Fibroblast of skin of back (primary cell): ENCODE data around the gene CTNND1.
"Not testable (repeated sequence)": the region's sequence is repeated elsewhere in the genome, so short reads cannot be mapped to it uniquely, and the experiment has no call there.

Experiments
- DNase-seq: peaks from one replicate; pipeline ENCODE4 v3.0.0-alpha.2; 2013

The CTNND1 gene

DNA sequence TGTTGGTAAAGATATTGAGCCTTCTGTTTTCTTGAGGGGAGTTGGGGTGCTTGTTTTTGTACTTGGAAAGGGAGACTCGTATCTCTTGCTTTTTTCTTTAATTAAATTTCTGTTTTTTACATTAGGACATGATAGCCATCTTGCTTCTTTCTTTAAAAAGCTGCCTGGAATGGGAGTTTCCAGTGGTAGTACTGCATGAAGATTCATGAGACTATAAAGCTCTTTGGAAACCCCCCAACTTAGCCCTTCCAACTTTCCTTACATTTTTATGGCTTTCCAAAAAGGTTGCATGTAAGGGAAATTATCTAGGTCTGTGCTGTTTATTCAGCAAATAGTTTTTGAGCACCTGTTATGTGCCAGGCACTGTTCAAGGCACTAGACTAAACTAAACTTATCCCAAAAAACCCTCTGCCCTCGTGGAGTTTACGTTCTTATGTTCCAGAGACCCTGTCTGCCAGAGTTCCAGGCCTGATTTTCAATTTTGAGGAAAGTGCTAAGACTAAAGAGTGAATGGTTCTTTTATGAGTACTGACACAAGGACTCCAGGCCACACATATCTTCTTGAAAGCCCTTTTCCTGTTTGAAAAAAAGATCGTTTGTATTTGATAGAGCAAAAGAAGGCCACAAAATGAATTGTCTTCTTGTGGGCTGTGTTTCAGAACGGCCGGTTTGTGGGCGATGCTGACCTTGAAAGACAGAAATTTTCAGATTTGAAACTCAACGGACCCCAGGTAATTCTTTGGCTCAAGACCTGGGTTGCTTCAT lies 31.9 kb downstream of the CTNND1 start:
- DNase-seq = no peak

DNA sequence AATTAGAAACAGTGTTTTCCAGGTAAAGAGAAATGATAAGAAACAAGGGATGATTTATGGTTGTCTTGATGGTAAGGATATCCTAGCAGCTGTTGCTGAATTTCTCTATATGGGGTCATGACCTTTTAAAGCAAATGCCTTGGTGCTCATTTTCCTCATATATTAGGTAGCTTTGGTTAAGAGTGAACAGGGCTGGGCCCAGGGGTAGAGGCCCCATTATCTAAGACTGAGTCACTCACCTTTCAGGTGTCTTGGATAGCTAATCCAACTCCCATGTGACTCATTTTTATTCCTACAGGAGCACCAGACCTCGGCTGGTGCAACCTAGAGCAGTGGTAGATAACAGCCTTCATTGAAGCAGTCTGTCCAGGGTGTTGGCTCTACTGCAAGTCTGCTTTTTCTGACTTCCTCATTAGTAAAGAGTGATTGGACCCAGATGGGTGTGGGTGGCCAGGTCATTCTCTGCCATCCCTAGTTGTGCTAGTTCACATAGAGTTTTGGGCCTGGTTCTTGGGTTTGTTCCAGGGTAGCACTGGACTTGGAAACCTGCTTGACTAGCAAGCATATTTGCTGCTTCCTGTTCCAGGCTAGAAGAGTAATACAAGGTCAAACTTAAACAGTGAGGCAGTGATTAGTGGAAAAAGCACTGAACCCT lies 37.4 kb downstream of the CTNND1 start:
- no peak for DNase-seq

DNA sequence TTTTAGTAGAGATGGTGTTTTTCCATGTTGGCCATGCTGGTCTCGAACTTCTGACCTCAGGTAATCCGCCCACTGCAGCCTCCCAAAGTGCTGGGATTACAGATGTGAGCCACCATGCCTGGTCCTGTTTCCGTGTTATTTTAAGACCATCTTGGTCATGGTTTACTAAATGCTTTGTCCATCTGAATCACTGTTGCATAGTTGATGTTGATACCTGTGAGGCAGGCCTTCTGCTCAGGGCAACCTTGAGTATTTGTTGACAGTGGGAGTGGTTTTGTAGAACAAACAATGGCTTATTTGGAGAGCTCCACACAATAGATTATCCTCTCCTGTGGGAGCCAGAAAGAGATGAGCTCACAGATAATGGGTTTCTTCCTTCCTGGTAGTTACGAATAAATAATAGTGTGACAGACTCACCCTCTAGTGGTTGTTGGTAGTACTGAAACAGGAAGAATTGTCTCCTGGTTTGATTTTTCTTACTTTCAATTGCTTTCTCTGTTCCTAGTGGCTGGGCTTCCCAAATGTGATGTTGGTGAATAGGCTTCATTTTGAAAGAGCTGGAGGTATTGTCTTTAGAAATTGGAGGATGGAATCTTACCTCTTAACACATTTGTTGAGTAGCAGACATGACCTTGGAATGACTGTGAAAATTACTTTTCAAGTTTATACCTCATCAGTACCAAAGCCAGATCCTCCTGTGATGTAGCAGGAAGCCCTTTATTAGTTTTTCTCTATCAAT lies 39.0 kb downstream of the CTNND1 start:
- peak; percentile 71 for DNase-seq

DNA sequence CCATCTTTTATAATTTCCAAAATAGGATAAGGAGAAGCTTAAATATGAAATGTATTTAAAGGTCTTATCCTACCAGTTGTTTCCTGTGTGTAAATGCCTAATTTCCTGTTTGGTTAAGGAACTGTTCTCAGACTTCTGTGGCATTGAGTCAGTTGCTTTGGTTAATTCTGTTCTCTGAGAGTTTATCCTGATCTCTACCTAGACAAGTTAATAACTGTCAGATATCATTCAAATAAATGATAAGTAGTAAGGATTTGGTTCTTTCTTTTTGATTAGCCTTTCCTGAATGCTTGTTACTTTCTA lies 39.5 kb downstream of the CTNND1 start:
- no peak for DNase-seq

DNA sequence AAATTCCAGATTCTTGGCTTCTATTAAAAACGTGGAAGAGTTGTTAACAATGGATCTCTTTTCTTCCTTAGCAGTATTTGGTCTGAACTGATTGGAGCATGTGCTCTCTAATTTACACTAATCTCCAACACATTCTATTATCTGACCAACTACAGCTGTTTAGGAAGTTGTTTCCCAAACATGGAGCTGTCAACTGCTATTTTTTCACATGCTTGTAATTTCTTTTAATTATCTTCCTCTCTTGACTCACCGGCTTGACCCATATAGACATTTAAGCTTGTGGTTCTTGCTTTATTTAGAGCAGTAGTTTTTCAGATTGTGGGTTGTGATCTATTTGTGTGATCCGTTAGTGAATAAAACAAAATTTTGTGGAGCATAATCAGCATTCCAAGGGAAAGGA lies 40.8 kb downstream of the CTNND1 start:
- DNase-seq = no peak

DNA sequence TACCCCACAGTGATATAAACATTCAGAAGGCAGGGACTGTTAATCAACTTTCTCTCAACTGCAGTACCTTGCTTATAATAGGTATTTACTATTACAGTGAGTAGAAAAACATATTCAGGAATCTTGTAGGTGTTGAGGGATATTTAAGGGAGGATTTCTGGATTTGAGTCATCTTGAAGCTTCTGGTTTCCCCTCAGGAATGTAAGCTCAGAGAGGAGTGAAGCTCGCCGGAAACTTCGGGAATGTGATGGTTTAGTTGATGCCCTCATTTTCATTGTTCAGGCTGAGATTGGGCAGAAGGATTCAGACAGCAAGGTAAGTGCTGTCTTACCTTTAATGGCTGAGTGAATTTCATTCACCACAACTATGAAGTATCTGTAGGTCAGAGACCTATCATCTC lies 42.9 kb downstream of the CTNND1 start:
- DNase-seq = no peak

DNA sequence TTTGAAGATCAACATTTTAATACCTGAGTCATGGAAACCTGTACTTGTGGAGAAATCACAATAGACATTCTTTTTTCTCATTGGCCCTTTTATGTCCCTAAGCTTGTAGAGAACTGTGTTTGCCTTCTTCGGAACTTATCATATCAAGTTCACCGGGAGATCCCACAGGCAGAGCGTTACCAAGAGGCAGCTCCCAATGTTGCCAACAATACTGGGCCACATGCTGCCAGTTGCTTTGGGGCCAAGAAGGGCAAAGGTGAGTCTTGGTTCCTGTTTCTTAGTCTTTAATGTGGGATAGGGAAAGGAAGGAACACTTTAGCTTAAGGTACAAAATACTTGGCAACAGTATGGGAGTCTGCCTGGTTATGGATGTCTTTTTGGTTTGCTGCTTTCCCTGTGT lies 44.2 kb downstream of the CTNND1 start:
- no peak for DNase-seq

DNA sequence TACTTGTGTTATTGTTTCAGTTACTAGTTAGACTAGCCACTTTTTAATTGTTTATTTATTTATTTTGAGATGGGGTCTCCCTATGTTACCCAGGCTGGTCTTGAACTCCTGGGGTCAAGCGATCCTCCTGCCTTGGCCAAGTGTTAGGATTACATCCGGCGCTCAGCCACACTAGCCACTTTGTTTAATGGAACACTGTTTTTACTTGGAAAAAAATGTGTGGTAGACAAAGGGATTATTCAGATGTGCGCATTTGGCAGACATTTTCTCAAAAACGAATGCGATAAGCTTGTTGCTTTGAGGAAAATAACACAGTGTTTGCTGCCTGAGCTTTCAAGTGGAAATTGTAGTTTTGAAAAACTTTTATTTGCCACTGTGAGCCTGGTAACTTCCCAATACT lies 51.0 kb downstream of the CTNND1 start:
- no peak for DNase-seq

DNA sequence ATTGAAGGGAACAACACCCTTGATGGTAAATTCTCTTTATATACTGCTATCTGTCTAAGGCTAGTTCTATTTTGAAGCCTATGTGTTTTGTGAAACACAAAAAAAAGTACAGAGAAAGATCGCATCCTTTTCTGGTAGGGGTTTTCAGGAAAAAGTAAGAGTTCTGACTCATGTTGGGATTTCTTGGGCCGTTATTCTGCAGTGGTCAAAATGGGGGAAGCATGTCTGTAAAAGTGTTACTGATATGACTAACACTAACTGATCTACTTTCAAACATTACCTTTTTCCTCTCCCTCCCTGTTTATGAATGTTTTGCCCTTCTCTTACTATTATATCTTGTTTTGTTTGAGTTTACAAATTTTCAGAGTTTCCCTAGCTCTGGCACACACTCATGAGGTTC lies 53.9 kb downstream of the CTNND1 start:
- no peak for DNase-seq

DNA sequence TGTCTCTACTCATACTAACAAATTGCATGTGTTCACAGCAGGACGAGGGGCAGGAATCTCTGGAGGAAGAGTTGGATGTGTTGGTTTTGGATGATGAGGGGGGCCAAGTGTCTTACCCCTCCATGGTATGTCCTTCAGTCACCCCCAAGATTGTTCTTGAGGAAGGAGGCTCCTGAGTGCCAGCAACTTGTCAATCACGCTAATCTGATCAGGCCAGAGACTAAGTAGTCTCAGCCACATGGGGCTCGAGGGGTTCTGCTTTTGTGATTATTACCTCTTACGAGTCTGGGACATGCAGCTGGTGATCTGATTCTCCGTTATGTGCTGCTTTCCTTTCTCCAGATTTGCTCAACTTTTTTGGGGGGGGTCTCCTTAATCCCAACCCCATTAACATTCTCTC lies 54.3 kb downstream of the CTNND1 start:
- DNase-seq = no peak

DNA sequence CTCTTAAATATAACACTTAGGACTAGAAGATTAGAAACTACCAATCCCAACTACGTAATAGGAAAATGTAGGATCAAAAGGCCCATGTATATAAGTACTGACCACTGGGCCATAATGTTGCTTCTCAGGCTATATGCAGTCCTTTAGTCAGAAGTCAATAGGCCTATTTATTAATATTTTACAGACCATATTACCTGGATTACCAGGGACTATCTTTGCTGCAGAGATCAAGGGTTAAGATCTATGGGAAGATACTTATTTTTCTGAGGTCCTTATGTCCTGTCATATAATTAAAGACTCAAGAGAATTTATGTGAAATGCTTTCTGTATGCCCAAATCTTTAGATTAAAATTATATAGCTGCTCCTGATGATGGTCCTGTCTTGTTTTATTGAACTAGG lies 57.2 kb downstream of the CTNND1 start:
- DNase-seq = no peak

DNA sequence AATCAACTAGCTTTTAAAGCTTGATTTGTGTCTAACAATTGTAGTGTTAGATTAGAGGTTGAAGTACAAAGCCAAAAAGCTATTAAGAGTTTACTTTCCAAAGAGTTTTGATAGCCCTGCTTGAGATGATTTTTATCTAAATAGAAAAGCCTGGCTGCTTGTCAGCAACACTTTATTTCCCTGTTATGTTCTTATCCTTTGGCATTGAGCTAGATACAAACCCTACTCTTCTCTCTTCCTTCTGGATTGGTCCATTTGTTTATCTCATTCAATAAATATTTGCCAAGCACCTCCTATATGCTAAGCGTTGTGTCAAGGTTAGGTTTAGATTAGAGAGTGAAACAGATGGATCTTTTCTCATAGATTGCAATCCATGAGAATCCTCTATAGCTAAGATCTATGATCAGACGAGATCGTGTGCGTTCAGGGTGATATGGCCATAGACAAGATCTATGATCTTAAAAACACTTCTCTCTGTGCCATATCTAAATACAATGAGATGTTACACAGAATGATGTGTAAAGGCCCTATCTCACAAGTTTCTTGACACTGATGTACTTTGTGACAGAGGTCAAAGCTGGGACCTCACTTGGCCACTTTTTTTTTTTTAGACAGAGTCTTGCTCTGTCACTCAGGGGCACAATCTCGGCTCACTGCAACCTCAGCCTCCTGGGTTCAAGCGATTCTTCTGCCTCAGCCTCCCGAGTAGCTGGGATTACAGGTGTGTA lies 57.8 kb downstream of the CTNND1 start:
- no peak for DNase-seq

DNA sequence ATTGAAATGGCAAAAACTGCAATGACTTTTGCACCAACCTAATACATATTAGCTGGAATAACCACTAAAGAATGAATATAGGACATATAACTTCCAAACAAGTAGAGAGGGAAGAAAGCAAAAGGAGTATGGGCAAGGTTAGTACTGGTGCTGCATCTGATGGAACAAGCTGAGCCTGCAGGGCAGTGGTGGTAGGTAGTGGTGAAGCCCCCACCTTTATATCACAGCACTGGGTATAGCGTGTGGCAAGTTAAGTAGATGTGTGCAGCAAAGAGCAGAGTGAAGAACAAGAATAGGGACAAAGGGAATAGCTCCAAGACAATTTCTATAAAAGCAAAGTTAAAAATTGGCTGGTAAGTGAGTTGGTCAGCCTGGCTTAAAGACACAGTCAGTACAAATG lies 62.3 kb downstream of the CTNND1 start:
- DNase-seq = no peak

DNA sequence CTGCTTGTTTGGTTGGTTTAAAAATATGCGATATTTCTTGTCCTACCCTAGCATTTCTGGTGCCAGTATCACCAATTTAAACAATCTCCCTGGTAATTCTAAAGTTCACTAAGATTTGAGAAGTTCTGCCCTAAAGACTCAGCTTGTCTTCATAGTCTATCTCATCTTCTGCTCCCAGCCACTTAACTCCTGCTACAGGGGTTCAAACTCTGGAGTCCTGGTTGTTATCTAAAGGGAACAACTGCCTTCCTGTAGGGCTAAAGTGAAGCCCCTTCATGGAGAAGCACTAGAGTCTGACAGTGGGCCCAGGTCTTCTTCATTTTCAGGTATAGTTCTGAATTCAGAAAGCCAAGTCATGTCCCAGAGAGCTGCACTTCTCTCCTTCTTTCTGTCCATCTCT lies 73.2 kb downstream of the CTNND1 start:
- DNase-seq = no peak

DNA sequence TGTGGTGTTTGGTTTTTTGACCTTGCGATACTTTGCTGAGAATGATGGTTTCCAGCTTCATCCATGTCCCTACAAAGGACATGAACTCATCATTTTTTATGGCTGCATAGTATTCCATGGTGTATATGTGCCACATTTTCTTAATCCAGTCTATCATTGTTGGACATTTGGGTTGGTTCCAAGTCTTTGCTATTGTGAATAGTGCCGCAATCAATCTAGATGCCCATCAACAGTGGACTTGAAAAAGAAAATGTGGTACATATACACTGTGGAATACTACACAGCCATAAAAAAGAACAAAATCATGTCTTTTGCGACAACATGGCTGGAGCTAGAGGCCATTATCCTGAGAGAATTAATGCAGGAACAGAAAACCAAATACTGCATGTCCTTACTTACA lies 77.0 kb downstream of the CTNND1 start:
- DNase-seq = not testable (repeated sequence)

DNA sequence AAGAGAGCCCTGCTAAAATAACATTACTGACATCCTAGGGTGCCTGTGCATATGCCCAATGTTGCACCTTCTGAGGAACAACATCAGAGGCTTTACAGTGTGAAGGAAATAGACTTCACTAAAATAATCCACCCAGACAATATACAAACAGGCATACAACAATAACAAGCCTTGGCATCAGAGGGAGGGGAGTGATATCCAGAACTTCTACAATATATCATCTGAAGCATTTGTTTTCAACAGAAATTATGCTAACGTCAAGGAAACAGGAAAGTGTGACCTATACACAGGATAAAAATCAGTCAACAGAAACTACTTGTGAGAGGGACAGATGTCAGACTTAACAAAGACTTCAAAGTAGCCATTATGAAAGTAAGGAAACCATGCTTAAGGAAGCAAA lies 81.3 kb downstream of the CTNND1 start:
- DNase-seq = no peak

DNA sequence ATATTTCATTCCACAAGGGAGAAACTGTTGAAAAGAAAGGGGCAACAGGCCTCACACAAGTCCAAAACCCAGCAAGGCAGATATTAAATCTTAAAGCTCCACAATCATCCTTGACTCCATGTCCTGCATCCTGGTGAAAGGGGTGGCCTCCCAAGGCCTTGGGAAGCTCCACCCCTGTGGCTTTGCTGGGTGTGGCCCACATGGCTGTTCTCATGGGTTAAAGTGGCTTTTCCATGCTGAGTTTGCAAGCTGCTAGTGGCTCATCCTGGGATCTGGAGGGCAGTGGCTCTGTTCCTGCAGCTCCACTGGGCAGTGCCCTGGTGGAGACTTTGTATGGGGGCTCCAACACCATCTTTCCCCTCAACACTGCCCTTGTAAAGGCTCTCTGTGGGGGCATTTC lies 106.4 kb downstream of the CTNND1 start:
- no peak for DNase-seq

DNA sequence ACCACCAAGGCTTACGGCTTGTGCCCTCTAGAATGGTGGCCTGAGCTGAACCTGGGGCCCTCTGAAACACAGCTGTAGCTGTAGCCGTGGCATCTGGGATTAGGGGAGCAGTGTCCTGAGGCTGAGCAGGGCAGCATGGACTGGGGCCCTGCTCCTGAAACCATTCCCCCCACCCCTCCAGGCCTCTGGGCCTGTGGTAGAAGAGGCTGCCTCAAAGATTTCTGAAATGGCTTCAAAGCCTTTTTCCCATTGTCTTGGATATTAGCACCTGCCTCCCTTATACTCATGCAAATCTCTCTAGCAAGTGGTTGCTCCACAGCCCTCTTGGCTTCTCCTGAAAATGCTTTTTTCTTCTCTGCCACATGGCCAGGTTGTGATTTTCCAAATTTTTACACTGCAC lies 106.9 kb downstream of the CTNND1 start:
- DNase-seq = no peak
